Measurements from ENCODE around the gene CACNA1C.
"Not testable (repeated sequence)": the region's sequence is repeated elsewhere in the genome, so short reads cannot be mapped to it uniquely, and the experiment has no call there.

CACNA1C gene

GRCh38 chr12:2076728-2077127 lies 23.9 kb downstream of the CACNA1C start:
- no peak for DNase-seq

DNA sequence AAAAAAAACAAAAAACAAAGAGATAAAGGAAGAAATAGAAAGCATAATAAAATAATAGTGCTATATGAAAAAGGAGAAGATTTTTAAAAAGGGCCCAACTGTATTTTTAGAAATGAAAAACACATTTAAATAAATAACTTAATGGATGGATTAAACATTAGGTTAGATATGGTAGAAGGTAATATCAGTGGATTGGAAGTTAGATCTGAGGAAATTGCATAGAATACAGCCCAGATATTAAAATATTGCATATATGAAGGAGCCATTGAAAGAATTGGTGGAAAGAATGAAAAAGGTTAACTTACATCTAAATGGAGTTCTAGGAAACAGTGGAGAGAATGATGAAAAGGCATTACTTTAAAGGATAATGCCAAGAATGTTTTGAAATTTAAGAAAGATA lies 27.8 kb downstream of the CACNA1C start:
- no peak for DNase-seq

DNA sequence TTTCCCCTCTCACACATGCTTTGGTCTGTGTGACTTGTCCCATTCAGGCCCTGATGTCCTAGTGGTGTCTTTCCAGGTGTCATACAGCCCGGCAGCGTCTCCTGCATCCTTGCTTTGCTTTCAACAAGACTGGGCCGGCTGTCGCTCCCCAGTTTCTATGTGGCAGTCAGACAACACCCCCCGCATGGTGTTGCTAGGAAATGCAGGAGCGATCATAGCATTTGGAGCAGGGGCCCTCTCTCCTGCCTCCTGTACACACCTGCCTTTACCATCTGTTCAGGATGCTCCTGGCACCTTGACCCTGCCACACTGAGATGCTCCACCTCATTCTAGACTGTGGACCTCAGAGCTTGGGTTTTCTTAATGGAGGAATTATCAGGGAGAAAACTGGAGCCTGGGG lies 29.5 kb downstream of the CACNA1C start:
- no peak for DNase-seq

- DNase-seq: no peak
These were observed 30.2 kb downstream of the CACNA1C start for GRCh38 chr12:2083008-2083407.

DNA sequence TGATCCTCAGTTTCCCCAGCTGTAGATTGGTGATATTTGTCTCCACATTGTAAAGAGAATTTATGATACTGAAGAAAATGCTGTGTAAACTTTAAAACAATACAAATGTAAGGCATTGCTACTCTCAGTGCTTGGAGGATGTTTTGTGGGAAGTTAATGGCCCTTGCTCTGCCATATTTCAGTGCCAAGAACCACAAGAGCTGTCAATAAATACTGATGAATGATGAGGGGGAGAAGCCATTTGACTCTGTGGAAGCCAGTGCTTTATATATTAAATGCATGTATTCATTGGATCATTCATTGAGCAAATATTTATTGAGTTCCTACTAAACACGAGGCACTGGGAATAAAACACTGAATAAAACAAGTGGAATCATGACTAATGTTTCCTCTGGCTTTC lies 30.8 kb downstream of the CACNA1C start:
- DNase-seq: no peak

DNA sequence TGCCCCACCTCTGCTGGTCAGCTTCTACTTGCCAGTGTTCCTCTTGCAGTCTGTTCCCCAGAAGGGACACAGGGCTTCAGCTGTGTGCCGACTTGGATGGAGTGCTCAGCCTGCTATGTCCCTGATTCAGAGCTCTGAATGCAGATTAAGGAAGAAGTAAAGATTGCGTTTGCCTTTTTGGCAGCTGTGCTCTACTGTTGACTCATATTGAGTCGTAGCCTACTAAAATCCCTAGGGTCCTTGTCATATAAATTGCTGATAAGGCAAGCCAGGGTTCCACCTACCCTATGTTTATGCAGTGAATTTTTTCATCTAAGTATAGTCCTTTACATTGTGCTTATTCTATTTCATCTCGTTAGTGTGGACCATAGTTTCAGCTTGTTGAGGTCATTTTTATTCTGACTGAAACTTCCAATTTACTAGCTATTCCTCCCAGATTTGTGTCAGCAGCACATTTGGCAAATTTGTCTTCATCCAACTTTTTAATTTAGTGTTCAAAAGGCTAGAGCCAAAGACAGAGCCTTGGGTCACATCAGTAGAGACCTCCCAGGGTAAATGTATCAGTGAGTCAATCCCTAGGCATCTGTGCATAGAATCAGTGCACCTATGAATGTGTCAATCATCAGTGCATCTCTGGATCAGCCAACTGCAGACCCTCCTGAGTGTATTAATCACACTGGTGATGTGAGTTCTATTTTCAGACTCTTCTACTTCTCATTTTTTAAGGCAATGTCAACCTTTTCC lies 31.9 kb downstream of the CACNA1C start:
- DNase-seq: no peak

DNA sequence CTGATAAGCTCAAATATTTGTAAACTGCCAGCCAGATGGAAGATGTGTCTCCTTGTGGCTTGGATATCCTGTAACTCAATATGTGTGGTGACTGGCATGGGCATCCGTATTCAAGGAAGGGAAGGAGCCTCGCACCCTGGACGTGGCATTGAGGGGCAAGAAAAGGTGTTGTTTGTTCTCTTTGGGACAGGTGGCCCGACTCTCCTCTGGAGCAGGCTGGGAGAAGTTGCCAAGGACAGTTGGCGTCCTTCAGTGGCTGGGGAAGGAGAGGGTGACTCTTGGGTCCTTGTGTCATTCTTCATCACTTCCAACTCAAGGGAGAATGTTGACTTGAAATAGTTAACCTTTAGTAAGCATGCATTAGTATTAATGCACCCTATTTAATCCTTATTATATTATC lies 39.6 kb downstream of the CACNA1C start:
- DNase-seq: peak; percentile 32

- DNase-seq: no peak
These were observed 40.1 kb downstream of the CACNA1C start for GRCh38 chr12:2092890-2093289.

DNA sequence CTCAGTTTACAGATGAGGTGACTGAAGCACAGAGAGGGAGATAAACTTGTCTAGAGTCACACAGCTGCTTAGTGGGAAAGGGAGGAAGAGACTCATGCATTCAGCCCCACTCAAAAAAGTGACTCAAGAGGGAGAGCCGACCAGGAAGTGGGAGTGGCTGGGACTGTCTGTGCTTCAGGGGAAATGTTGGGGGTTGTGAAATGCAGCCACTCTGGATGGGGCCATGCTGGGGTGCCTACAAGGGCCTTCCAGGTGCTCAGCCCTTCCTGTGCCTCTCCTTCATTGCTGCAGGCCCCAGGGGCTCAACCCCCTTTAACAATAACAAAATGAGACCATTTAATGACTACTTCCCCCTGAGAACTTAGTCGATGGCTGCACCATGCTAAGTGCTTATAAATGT lies 41.8 kb downstream of the CACNA1C start:
- peak; percentile 49 for DNase-seq

DNA sequence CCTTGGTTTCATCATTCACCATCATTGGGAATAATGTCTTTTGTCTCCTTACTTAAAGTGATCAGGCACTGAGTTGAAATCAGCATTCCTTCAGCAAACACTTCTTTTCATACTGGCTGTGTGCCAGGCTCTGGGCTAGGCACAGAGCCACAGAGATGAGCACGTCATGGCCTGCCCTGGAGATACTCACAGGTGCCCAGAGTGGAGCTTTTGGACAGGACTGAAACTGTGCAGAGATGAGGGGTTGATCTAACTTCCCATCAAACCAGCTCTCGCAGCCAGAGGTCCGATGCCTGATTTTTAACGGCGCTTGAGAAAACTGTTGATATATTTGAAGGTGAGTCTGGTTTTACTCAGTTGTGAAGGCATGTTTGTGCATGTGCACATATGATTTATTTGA lies 43.1 kb downstream of the CACNA1C start:
- DNase-seq: no peak

- no peak for DNase-seq
These were observed 44.8 kb downstream of the CACNA1C start for GRCh38 chr12:2097617-2098016.

DNA sequence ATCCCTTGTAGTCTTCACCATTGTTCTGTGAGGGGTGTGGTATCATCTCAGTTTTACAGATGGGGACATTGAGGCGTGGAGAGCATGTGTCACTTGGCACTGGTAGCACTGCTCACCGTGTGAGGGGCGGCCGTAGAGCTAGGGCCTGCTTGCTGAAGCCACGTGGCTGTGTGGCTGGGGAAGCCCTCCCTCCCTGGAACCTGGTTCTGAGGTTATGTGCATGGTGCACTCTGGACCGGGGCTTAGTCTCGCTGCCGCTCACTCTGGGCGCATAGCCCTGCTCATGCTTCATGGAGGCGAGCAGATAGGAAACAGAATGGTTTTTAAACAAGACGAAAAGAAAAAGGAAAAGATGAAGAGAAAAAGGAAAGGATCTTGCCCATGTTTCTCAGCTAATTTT lies 46.1 kb downstream of the CACNA1C start:
- no peak for DNase-seq

DNA sequence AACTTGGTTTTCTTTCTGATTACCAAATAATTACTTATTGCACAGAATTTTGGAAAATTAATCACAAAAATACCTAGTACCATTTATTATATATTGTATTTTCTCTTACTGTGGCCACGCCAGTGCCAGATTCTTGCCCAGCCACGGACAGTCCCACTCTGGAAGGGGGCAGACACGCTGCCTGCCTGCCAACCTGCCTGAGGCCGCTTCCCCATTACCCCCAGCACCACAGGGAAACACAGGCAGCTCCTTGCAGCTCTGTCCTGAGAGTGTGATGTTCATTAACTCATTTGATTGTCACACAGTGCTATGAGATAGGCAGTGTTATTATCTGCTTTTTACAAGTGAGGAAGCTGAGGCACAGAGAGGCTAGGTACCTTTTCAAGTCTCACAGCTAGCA lies 46.8 kb downstream of the CACNA1C start:
- no peak for DNase-seq

DNA sequence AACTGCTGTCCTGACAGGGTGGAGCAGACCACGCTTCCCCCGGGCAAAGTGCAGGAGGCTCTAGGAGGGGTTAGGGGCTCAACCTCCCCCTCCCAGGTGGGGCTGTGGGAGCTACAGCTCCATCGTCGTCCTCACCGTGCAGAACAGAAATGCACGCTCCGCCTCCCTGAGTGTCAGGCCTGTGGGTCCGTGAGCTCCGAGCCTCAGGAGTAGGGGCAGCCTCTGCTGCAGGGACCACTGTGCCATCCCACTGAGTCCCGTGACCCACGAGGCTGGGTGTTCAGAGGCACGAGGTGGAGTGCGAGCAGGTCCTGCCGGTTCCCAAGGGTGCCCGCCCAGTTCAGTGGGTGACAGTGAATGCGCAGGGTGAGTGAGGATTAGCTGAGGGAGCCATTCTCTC lies 48.6 kb downstream of the CACNA1C start:
- no peak for DNase-seq

DNA sequence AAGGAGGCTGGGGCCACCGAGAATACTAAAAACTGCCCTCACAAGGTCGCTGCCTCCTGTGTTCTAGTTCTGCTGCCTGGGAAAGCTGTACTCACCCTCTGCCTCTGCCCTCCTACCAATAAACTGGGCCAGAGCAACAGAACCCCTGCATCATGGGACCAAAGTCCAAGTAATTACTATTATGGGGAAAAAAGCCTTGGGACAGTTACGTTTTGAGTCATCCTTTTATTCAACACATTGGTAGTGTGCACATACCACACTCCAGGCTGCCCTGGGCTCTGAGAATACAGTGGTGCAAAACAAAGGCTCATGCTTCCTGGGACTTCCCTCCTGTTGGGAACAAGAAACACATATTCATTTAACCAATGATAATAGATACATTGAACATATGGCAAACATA lies 49.0 kb downstream of the CACNA1C start:
- DNase-seq: no peak

DNA sequence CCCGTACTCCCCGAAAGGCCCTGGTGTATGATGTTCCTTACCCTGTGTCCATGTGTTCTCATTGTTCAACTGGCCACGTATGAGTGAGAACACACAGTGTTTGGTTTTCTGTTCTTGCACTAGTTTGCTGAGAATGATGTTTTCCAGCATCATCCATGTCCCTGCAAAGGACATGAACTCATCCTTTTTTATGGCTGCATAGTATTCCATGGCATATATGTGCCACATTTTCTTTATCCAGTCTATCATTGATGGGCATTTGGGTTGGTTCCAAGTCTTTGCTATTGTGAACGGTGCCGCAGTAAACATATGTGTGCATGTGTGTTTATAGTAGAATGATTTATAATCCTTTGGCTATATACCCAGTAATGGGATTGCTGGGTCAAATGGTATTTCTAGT lies 49.9 kb downstream of the CACNA1C start:
- DNase-seq: not testable (repeated sequence)

GRCh38 chr12:2105387-2105786 lies 52.6 kb downstream of the CACNA1C start:
- DNase-seq: not testable (repeated sequence)

GRCh38 chr12:2108166-2108565 lies 55.4 kb downstream of the CACNA1C start:
- DNase-seq: no peak

DNA sequence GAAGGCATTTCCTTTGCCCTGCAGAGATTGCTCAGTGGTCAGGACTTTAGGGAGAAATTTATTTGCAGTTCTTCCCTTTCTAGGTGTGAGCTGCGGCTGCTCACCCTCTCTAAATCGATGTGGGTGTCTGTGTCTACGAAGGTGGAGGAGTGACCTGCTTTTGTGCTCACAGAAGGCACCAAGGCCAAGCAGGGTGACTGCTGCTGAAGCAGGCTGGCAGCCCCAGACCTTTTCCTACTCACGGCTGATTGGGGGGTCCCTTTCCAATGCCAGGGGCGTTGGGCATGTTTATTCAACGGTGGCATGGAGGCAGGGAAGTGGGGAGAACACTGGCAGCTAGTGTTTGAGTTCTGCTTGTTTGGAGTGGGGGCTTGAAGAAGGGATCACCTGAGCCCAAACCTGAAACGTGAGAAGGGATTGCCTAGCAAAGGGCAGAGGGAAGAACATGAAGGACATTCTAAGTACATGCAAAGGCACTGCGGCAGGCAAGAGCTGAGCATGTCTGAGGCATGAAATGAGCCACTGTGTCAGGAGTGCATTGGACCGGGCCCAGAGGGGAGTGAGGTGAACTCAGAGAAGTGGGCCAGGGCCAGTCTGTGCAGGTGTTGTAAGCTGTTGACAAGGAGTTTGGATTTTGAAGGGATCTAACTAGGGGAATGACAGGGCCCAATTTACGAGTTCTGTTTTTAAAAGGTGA lies 56.3 kb downstream of the CACNA1C start:
- no peak for DNase-seq

- DNase-seq: no peak
These were observed 57.3 kb downstream of the CACNA1C start for GRCh38 chr12:2110127-2110526.

GRCh38 chr12:2110849-2111566 lies 58.2 kb downstream of the CACNA1C start:
- no peak for DNase-seq

- DNase-seq: no peak
These were observed 59.0 kb downstream of the CACNA1C start for GRCh38 chr12:2111826-2112225.

DNA sequence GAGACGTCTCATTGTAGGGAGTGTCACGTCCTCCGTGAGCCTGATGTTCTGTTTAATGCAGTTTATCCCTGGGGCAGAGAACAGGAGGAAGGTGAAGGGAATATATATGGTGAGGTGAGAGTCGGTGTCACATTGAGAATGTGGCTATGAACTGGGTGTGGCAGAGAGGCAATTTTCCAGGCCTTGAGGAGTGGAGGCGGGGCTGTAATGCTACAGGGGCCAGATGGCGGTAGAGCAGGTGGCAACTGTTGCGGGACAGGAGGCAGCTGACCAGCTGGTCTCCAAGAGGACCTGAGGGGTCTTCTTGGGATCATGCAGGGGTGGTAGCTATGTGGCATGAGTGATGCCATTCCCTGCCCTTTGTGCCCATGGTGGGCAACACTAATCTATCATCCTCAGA lies 59.6 kb downstream of the CACNA1C start:
- DNase-seq: no peak
